ENCODE data around the gene EYS.

- no peak for TF ChIP-seq PHF8 (CRISPR knock-in tag; IDR thresholded peaks at IDR 0.05)
- no peak for TF ChIP-seq DR1 (CRISPR knock-in tag; IDR thresholded peaks at IDR 0.05)
- no peak for TF ChIP-seq KAT7 (CRISPR knock-in tag; IDR thresholded peaks at IDR 0.05; ENCODE audit: borderline replicate concordance)
- no peak for TF ChIP-seq POLR2A (IDR thresholded peaks at IDR 0.05; ENCODE audit: insufficient read depth in 1 of 2, low read depth in 2 of 2, low read length in 2 of 2)
- no peak for TF ChIP-seq ZNF552 (CRISPR knock-in tag; IDR thresholded peaks at IDR 0.05; ENCODE audit: borderline replicate concordance)
- TF ChIP-seq BRCA1 (CRISPR knock-in tag; IDR thresholded peaks at IDR 0.05), result no peak
- no peak for TF ChIP-seq BCLAF1 (IDR thresholded peaks at IDR 0.05)
- TF ChIP-seq CTCF (CRISPR knock-in tag; IDR thresholded peaks at IDR 0.05), result no peak
- TF ChIP-seq FIP1L1 (IDR thresholded peaks at IDR 0.05; ENCODE audit: borderline replicate concordance, insufficient read depth, low read depth, low read length), result no peak
- no peak for TF ChIP-seq WIZ (CRISPR knock-in tag; IDR thresholded peaks at IDR 0.05)
Observed at GRCh38 chr6:65045801-65046200, 661.2 kb downstream of the EYS start.

Measured in HepG2 (cell line).